AG04450 (cell line): ENCODE measurements around the gene MACROD2. TPM values are rescaled to one million over a fixed set of nuclear protein-coding genes. Genes with fewer than 3 reads are reported as not detected.

ENCODE experiments used
- CTCF ChIA-PET: fragments of 300-600, 350-600 bp; formaldehyde crosslinking; extraction: SDS; loops from one replicate; lab custom pipeline; 2022; ENCODE audit warnings: antibody characterized with exemption, inconsistent platforms; lab: Charles Lee
- POLR2A ChIA-PET: fragments of 350-600 bp; formaldehyde crosslinking; extraction: SDS; loops from one replicate; lab custom pipeline; 2021; ENCODE audit warnings: antibody characterized with exemption, inconsistent platforms; lab: Yijun Ruan, JAX
- DNase-seq: peaks from one replicate; pipeline ENCODE4 v3.0.0-alpha.2; 2011; ENCODE audit warnings: low read depth, low spot score
- H3K27ac ChIP-seq: one replicate; pipeline ENCODE4 v1.5.1; 2012; ENCODE audit warnings: low read depth, low read length, control low read depth
- H3K27me3 ChIP-seq: one replicate; pipeline ENCODE4 v1.6.0; 2012; ENCODE audit warnings: low read length; ENCODE audit not compliant: control insufficient read depth, insufficient read depth
- H3K4me3 ChIP-seq: 2 replicates; pipeline ENCODE4 v1.5.1; 2011; ENCODE audit warnings: mild to moderate bottlenecking, low read depth, low read length, control low read depth
- H3K9me3 ChIP-seq: 2 replicates; pipeline ENCODE4 v1.5.1; 2012; ENCODE audit warnings: low read length; ENCODE audit not compliant: control insufficient read depth, insufficient read depth
- CTCF ChIP-seq: IDR thresholded peaks from 2 replicates; pipeline ENCODE4 v1.5.1; 2011; ENCODE audit warnings: low read depth, low read length, control low read depth, inconsistent platforms
- polyA plus RNA-seq: library from polyadenylated mRNA; depleted of rRNA; stranded (reverse); fragments of >200 nt; gene quantifications from 2 replicates; pipeline ENCODE4 v1.2.3, GENCODE V29; 2011

MACROD2 gene
- polyA plus RNA-seq, 1 experiment = 0.02 TPM

- H3K27me3 ChIP-seq = no peaks in the 10 kb centered on the region
- H3K4me3 ChIP-seq = no peak overlapping the region
- TF ChIP-seq CTCF = no peak
- ChIA-PET POLR2A (no interaction called here), CTCF (interaction anchor here (1.0 kb wide), 1 partner anchor 548 kb away, joined by 3 read pairs; no protein-coding TSS in a partner anchor)
- no peaks in the 10 kb centered on the region for H3K9me3 ChIP-seq
- no peak for DNase-seq
- no peak overlapping the region for H3K27ac ChIP-seq
Measured at GRCh38 chr20:15927893-15928650, 1932.8 kb downstream of the MACROD2 start.

- TF ChIP-seq CTCF = no peak
- ChIA-PET CTCF (interaction anchor here (1.0 kb wide), 1 partner anchor 547 kb away, joined by 3 read pairs; no protein-coding TSS in a partner anchor), POLR2A (no interaction called here)
Measured at GRCh38 chr20:15928946-15929345, 1933.6 kb downstream of the MACROD2 start.

DNA sequence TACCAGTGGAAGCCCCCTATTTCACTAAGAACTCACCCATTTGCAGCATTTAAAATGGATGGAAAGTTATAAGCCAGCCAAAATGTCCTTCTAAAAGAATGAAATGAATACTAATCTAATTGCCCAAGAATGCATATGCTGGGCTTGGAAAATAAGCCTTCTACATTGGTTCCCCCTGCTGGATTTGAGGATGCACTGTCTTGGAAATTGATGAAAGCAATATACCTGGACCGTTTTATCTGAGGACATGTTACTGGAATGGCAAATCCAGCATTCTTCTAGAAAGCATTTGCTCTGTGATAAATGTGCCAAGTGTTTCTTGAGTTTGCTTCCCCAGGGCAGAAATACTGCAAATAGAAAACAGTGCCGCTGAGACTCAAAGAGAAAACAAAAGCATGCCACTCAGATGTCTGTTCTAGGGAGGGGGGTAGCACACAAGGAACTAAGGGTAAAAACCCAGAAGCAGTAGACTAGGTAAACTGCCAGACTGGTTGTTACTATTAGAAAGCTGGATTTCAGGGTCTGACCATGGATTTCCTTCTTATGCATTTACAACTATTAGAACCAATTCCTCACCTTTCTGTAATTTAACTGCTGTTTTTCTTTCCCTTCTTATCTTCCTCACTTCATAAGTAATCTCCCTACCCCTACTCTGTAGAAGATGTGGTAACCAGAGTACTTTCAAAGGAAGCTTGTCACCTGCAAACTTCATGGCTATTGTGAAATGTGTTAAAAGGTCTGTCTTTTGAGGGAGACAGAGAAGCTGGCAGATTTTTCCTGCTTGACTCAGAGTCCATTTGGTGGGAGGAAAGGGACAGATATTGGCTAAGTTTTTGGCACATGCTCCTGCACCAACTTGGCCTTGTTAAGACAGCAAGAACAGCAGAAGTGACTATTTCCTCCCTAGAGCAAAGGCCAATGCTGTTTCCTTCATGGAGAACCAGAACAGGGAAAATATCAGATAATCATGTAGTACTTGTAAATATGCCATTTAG, 1935.3 kb downstream of the MACROD2 start:
- TF ChIP-seq CTCF = peak; percentile 71
- DNase-seq = peak; percentile 3
- H3K9me3 ChIP-seq = no peaks in the 10 kb centered on the region
- ChIA-PET POLR2A (no interaction called here), CTCF (interaction anchor here (0.6 to 1.3 kb wide), 5 partner anchors 10 to 1789 kb away, joined by 3 to 5 read pairs (median 3); no protein-coding TSS in a partner anchor)
- no peak overlapping the region for H3K27ac ChIP-seq
- no peak overlapping the region for H3K4me3 ChIP-seq
- H3K27me3 ChIP-seq = no peaks in the 10 kb centered on the region

More at GRCh38 chr20:15928946-15929345, 1933.6 kb downstream of the MACROD2 start:
- DNase-seq = no peak
- H3K27me3 ChIP-seq = no peaks in the 10 kb centered on the region
- H3K4me3 ChIP-seq = no peak overlapping the region
- no peak overlapping the region for H3K27ac ChIP-seq
- no peaks in the 10 kb centered on the region for H3K9me3 ChIP-seq

GRCh38 chr20:15931897-15932296, 1936.6 kb downstream of the MACROD2 start:
- ChIA-PET POLR2A (no interaction called here), CTCF (no interaction called here)
- H3K27ac ChIP-seq = no peak overlapping the region

More at GRCh38 chr20:15931897-15932296, 1936.6 kb downstream of the MACROD2 start:
- DNase-seq = no peak
- no peaks in the 10 kb centered on the region for H3K27me3 ChIP-seq
- TF ChIP-seq CTCF = no peak
- H3K4me3 ChIP-seq = no peak overlapping the region
- no peaks in the 10 kb centered on the region for H3K9me3 ChIP-seq
